Endothelial cell (in vitro differentiated cells): Measurements from ENCODE around the gene MGRN1. TPM values are rescaled to one million over a fixed set of nuclear protein-coding genes. Genes with fewer than 3 reads are reported as not detected.

ENCODE experiments used
- DNase-seq: peaks from one replicate; pipeline ENCODE4 v3.0.0; 2021; ENCODE audit warnings: low spot score
- H3K27ac Mint-ChIP-seq: one replicate; pipeline ENCODE4 v1.8.0; 2021; ENCODE audit warnings: mixed read lengths, inconsistent platforms; ENCODE audit not compliant: unreplicated experiment
- H3K27me3 Mint-ChIP-seq: one replicate; pipeline ENCODE4 v1.8.0; 2021; ENCODE audit warnings: mild to moderate bottlenecking, moderate library complexity, mixed read lengths, inconsistent platforms; ENCODE audit not compliant: unreplicated experiment
- H3K36me3 Mint-ChIP-seq: one replicate; pipeline ENCODE4 v1.8.0; 2021; ENCODE audit warnings: mild to moderate bottlenecking, low read depth, mixed read lengths, inconsistent platforms; ENCODE audit not compliant: unreplicated experiment
- H3K4me1 Mint-ChIP-seq: one replicate; pipeline ENCODE4 v1.8.0; 2021; ENCODE audit warnings: mild to moderate bottlenecking, mixed read lengths, inconsistent platforms; ENCODE audit not compliant: unreplicated experiment
- H3K4me3 Mint-ChIP-seq: one replicate; pipeline ENCODE4 v1.8.0; 2021; ENCODE audit warnings: mild to moderate bottlenecking, mixed read lengths, inconsistent platforms; ENCODE audit not compliant: unreplicated experiment
- H3K9me3 Mint-ChIP-seq: one replicate; pipeline ENCODE4 v1.8.0; 2021; ENCODE audit warnings: mixed read lengths, inconsistent platforms; ENCODE audit not compliant: unreplicated experiment
- CTCF ChIP-seq: fragments of 200-600 bp; sonication (generic); IDR thresholded peaks from one replicate; pipeline ENCODE4 v1.5.0; 2021; ENCODE audit warnings: antibody characterized with exemption; ENCODE audit not compliant: unreplicated experiment
- total RNA-seq: library from RNA; stranded (reverse); fragmentation: NEBNext Ultra II Directional; extraction: Animal tissue kit (Norgen Biotek cat#: 25700); gene quantifications from one replicate; pipeline ENCODE4 v1.2.1, GENCODE V29; 2021; ENCODE audit not compliant: unreplicated experiment

Gene MGRN1
- total RNA-seq, 1 donor from 2014 or later: 82.5 TPM

GRCh38 chr16:4690946-4691665 is 66.5 kb downstream of the MGRN1 start:
- H3K27ac Mint-ChIP-seq: no peak overlapping the region
- H3K27me3 Mint-ChIP-seq: peaks cover 13% of the 10 kb centered on the region
- peak overlapping the region; percentile 51 for H3K4me3 Mint-ChIP-seq
- TF ChIP-seq CTCF: no peak
- DNase-seq: no peak
- H3K36me3 Mint-ChIP-seq: peaks cover 11% of the 10 kb centered on the region
- H3K9me3 Mint-ChIP-seq: no peaks in the 10 kb centered on the region
- H3K4me1 Mint-ChIP-seq: no peaks in the 10 kb centered on the region

GRCh38 chr16:4691666-4692412 is 67.2 kb downstream of the MGRN1 start:
- DNase-seq: no peak
- Mint-ChIP-seq H3K4me3 (no peak overlapping the region), H3K4me1 (no peaks in the 10 kb centered on the region), H3K27me3 (peaks cover 13% of the 10 kb centered on the region), H3K36me3 (peaks cover 10% of the 10 kb centered on the region), H3K9me3 (no peaks in the 10 kb centered on the region), H3K27ac (no peak overlapping the region)
- no peak for TF ChIP-seq CTCF

- Mint-ChIP-seq H3K4me3 (peak overlapping the region; percentile 77), H3K27me3 (peaks cover 11% of the 10 kb centered on the region), H3K4me1 (no peaks in the 10 kb centered on the region), H3K36me3 (peaks cover 2% of the 10 kb centered on the region), H3K9me3 (no peaks in the 10 kb centered on the region), H3K27ac (no peak overlapping the region)
- TF ChIP-seq CTCF: no peak
- no peak for DNase-seq
These were observed 68.1 kb downstream of the MGRN1 start for GRCh38 chr16:4692460-4693295.

- Mint-ChIP-seq H3K27me3 (peaks cover 11% of the 10 kb centered on the region), H3K27ac (no peak within 1 kb of the TSS), H3K4me3 (peak within 1 kb of the TSS; percentile 93), H3K36me3 (no peaks in the 10 kb centered on the region), H3K4me1 (no peaks in the 10 kb centered on the region), H3K9me3 (no peaks in the 10 kb centered on the region)
- no peak for TF ChIP-seq CTCF
- DNase-seq: peak; percentile 99
These were observed 68.8 kb downstream of the MGRN1 start, which contains the start of gene NUDT16L1 for GRCh38 chr16:4693296-4693955. TSS of gene NUDT16L1 (plus strand) at chr16:4693562. CDS start at chr16:4693727, 165 bp downstream.
